HL-60/S4 (cell line): ENCODE data around the gene TSC22D1.

Experiments used
- in situ Hi-C: fragments of 300-500 bp; cut with MboI; formaldehyde crosslinking; loops from 2 replicates; pipeline ENCODE4 v1.14.3; 2022; ENCODE audit warnings: low sequenced_read_pairs

Gene TSC22D1

GRCh38 chr13:44389876-44390275 is 186.3 kb downstream of the TSC22D1 start:
- in situ Hi-C loops = no loop called here

GRCh38 chr13:44389060-44389666 is 187.0 kb downstream of the TSC22D1 start:
- in situ Hi-C loops = no loop called here

DNA sequence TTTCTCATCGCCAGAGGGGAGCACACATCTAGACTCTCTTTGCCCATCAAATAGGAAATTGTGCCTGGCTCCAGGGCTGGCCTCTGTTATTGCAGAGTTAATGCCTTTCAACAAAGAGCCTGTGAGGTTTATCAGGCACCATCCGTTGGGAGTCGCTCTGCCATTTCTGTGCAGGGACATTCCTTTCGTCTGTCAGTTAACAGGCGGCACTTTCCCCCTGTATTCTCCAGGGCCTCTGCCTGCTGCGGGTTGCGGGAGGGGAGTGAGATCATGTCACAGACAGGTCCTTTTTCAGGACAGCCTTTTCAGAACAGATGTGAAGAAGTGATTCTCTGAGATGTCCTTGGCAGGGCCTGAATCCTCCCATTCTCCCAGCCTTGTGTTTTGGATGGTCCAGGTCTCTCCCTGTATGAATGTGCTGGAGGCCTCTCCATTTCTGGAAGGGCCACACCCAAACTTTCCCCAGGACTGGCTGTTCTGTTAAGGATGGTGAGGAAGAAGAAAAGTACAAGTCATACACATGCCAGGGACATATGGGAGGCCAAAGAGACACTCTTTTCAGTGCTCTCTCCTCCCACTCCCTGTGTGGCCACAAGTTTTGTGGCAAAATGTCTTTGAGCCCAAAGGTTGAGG is 187.6 kb downstream of the TSC22D1 start:
- in situ Hi-C loops = no loop called here

GRCh38 chr13:44386913-44387556 is 189.1 kb downstream of the TSC22D1 start:
- in situ Hi-C loops = no loop called here

DNA sequence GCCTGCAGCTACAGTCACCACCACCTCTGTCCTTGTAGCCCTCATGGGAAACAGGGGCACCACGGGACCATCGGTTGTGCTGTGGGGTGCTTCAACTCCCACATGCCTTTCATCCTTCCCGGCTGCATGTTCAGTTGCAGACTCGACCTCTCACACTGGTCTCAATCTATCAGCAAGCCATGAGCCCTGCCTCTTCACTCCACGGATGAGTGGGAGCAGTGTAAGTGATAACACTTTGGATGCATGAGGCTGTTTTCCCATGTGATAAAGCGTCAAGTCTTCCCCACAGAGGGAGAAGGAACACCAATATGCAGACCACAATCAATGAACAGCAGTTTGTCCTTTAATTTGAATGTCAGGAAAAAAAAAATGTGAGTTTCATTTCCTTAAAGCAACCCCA is 190.3 kb downstream of the TSC22D1 start:
- in situ Hi-C loops = no loop called here

DNA sequence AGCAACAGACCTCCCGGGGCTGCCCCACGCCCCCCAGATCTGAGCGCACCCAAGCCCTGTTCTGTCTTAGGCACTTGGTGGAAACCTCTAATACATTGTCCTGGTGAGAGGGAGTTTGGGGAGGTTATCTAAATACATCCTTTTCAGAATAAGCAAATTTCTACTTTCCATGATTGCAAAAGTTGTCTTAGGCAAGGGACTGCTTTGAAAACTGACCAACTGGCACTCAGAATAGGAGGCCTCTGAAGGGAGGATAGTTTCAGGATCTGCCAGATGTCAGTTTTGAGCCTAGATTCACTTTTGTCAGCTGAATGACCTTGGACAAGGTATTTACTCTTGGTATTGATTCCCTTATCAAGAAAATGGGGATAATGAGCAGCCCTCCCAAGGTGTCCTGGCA is 190.7 kb downstream of the TSC22D1 start:
- in situ Hi-C loops = no loop called here

GRCh38 chr13:44384778-44385177 is 191.4 kb downstream of the TSC22D1 start:
- in situ Hi-C loops = no loop called here

DNA sequence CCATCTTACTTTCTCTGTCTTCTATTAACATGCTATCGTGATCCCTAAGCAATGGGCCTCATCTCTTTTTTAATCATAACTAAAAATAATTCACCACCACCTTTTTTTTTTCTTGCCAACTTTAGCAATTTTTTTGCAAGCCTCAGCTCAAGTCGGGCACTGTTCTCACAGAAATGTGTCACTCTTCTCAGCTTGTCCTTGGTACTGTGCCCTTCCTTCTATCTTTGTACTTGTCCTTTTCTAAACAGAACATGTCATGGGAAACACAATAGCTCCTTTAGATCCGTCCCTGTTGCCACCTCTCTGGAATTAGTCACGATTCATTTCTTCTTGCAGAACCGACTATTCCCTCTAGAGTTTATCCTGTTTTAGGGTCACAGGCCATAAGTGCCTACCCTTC is 192.2 kb downstream of the TSC22D1 start:
- in situ Hi-C loops = no loop called here

DNA sequence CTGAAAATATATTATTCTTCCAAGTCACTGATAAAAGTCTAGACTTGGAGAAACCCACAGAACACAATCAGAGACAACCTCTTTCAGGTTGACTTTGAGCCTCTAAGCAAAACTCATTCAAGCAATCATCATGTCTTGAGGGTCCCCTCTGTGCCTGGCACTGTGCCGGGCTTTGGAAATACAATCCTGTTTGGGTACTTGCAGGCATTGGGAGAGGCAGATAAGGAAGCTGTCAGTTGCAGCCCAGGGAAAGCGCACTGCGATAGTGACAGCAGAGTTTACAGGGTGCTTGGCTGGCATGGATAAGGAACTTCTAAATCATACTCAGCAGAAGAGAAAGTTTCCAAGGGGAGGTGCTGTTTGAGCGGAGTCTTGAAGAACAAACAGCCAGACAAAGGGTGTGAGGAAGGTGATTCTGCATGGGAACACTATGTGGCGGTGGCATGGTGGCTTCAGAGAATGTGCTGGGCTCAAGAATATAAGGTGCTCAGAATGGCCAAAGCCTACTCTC is 193.4 kb downstream of the TSC22D1 start:
- in situ Hi-C loops = no loop called here
